Effector CD8-positive, alpha-beta T cell (primary cell): ENCODE data around the gene VASP.
"Not testable (repeated sequence)": the region's sequence is repeated elsewhere in the genome, so short reads cannot be mapped to it uniquely, and the experiment has no call there.

ENCODE experiments used
- DNase-seq: peaks from one replicate; lab custom pipeline; 2025; lab: John Stamatoyannopoulos, UW

Gene VASP

GRCh38 chr19:45497791-45498190 lies 9.5 kb upstream of the VASP start:
- DNase-seq = no peak

GRCh38 chr19:45498411-45499195 lies 8.7 kb upstream of the VASP start, which contains the start of gene PPM1N:
Gene PPM1N (plus strand): TSS chr19:45498443. CDS start chr19:45498473, 30 bp downstream.
- peak; percentile 36 for DNase-seq

GRCh38 chr19:45499196-45500180 lies 7.8 kb upstream of the VASP start:
- peak; percentile 60 for DNase-seq

GRCh38 chr19:45500918-45501729 lies 6.2 kb upstream of the VASP start:
- DNase-seq = no peak

- DNase-seq = no peak
Measured at GRCh38 chr19:45501730-45502014, 5.6 kb upstream of the VASP start.

GRCh38 chr19:45502111-45502510 lies 5.2 kb upstream of the VASP start:
- no peak for DNase-seq

- no peak for DNase-seq
Measured at GRCh38 chr19:45503909-45504308, 3.4 kb upstream of the VASP start.

- DNase-seq = no peak
Measured at GRCh38 chr19:45505151-45505995, 1.9 kb upstream of the VASP start.

- DNase-seq = no peak
Measured at GRCh38 chr19:45505996-45506245, 1.4 kb upstream of the VASP start.

GRCh38 chr19:45506246-45506988 lies 862 bp upstream of the VASP start:
- peak; percentile 90 for DNase-seq

- DNase-seq = no peak
Measured at GRCh38 chr19:45507872-45508416, 665 bp downstream of the VASP start.

- DNase-seq = peak; percentile 16
Measured at GRCh38 chr19:45508417-45508860, 1.2 kb downstream of the VASP start.

- DNase-seq = no peak
Measured at GRCh38 chr19:45508861-45509691, 1.8 kb downstream of the VASP start.

- no peak for DNase-seq
Measured at GRCh38 chr19:45509692-45510015, 2.4 kb downstream of the VASP start.

GRCh38 chr19:45510352-45510751 lies 3.1 kb downstream of the VASP start:
- not testable (repeated sequence) for DNase-seq

- no peak for DNase-seq
Measured at GRCh38 chr19:45511074-45511473, 3.8 kb downstream of the VASP start.

GRCh38 chr19:45512881-45513483 lies 5.7 kb downstream of the VASP start:
- no peak for DNase-seq

GRCh38 chr19:45514376-45515051 lies 7.2 kb downstream of the VASP start:
- DNase-seq = no peak
